ENCODE results near the gene ZNF33A.

The ZNF33A gene

GRCh38 chr10:38043516-38043915, 33.0 kb downstream of the ZNF33A start:
- H3K79me2 ChIP-seq (ENCODE audit: control insufficient read depth, low read length) = peaks cover 32% of the 10 kb centered on the region
- no peaks in the 10 kb centered on the region for H3F3A ChIP-seq (ENCODE audit: control insufficient read depth, insufficient read depth)
- H3K4me2 ChIP-seq (ENCODE audit: low read length) = no peak overlapping the region
- H3K4me3 ChIP-seq (ENCODE audit: low read length) = no peak overlapping the region
- no peaks in the 10 kb centered on the region for H4K20me1 ChIP-seq (ENCODE audit: control insufficient read depth, insufficient read depth, low read depth, low read length)
- H3K4me1 ChIP-seq (ENCODE audit: control insufficient read depth, low read length) = peaks cover 3% of the 10 kb centered on the region
- peaks cover 85% of the 10 kb centered on the region for H3K36me3 ChIP-seq (ENCODE audit: control insufficient read depth, low read length)
- no peaks in the 10 kb centered on the region; the same call in 1 of the 2 replicates for H3K9me3 ChIP-seq (ENCODE audit: control insufficient read depth, insufficient read depth, low read length)
- H3K9me2 ChIP-seq (replicated peaks; ENCODE audit: control insufficient read depth, low read length) = no peaks in the 10 kb centered on the region
- no peaks in the 10 kb centered on the region for H3K27me3 ChIP-seq (ENCODE audit: control insufficient read depth, low read length)
- H3K27ac ChIP-seq (ENCODE audit: low read depth, low read length) = no peak overlapping the region
- TF ChIP-seq CTCF (IDR thresholded peaks at IDR 0.05; ENCODE audit: low read depth, low read length, poor library complexity, severe bottlenecking) = no peak
- TF ChIP-seq EZH2phosphoT487 (IDR thresholded peaks at IDR 0.05; ENCODE audit: borderline replicate concordance, low read length) = no peak

- H3K4me3 ChIP-seq (ENCODE audit: low read length) = no peak overlapping the region
- H3K4me1 ChIP-seq (ENCODE audit: control insufficient read depth, low read length) = no peaks in the 10 kb centered on the region
- no peaks in the 10 kb centered on the region for H4K20me1 ChIP-seq (ENCODE audit: control insufficient read depth, insufficient read depth, low read depth, low read length)
- H3K9me2 ChIP-seq (replicated peaks; ENCODE audit: control insufficient read depth, low read length) = no peaks in the 10 kb centered on the region
- H3K36me3 ChIP-seq (ENCODE audit: control insufficient read depth, low read length) = peaks cover 82% of the 10 kb centered on the region
- no peaks in the 10 kb centered on the region for H3K27me3 ChIP-seq (ENCODE audit: control insufficient read depth, low read length)
- no peak overlapping the region for H3K4me2 ChIP-seq (ENCODE audit: low read length)
- H3F3A ChIP-seq (ENCODE audit: control insufficient read depth, insufficient read depth) = no peaks in the 10 kb centered on the region
- no peak for TF ChIP-seq EZH2phosphoT487 (IDR thresholded peaks at IDR 0.05; ENCODE audit: borderline replicate concordance, low read length)
- no peak for TF ChIP-seq CTCF (IDR thresholded peaks at IDR 0.05; ENCODE audit: low read depth, low read length, poor library complexity, severe bottlenecking)
- no peaks in the 10 kb centered on the region; the same call in none of the 2 replicates for H3K9me3 ChIP-seq (ENCODE audit: control insufficient read depth, insufficient read depth, low read length)
- H3K79me2 ChIP-seq (ENCODE audit: control insufficient read depth, low read length) = peaks cover 16% of the 10 kb centered on the region
- H3K27ac ChIP-seq (ENCODE audit: low read depth, low read length) = no peak overlapping the region
These were observed 34.7 kb downstream of the ZNF33A start for GRCh38 chr10:38045129-38045528.

GRCh38 chr10:38047666-38048065, 37.2 kb downstream of the ZNF33A start:
- TF ChIP-seq EZH2phosphoT487 (IDR thresholded peaks at IDR 0.05; ENCODE audit: borderline replicate concordance, low read length) = no peak
- TF ChIP-seq CTCF (IDR thresholded peaks at IDR 0.05; ENCODE audit: low read depth, low read length, poor library complexity, severe bottlenecking) = no peak

More at GRCh38 chr10:38047666-38048065, 37.2 kb downstream of the ZNF33A start:
- Histone ChIP-seq H3K79me2 (ENCODE audit: control insufficient read depth, low read length) (no peaks in the 10 kb centered on the region), H3K4me2 (ENCODE audit: low read length) (no peak overlapping the region), H3K27me3 (ENCODE audit: control insufficient read depth, low read length) (no peaks in the 10 kb centered on the region), H3F3A (ENCODE audit: control insufficient read depth, insufficient read depth) (no peaks in the 10 kb centered on the region), H3K4me1 (ENCODE audit: control insufficient read depth, low read length) (0 out of 2 replicates have a peak, but pooled peaks cover 3% of the 10 kb centered on the region), H3K9me3 (ENCODE audit: control insufficient read depth, insufficient read depth, low read length) (peaks cover 4% of the 10 kb centered on the region), H4K20me1 (ENCODE audit: control insufficient read depth, insufficient read depth, low read depth, low read length) (no peaks in the 10 kb centered on the region), H3K36me3 (ENCODE audit: control insufficient read depth, low read length) (peaks cover 76% of the 10 kb centered on the region), H3K27ac (ENCODE audit: low read depth, low read length) (no peak overlapping the region), H3K4me3 (ENCODE audit: low read length) (no peak overlapping the region), H3K9me2 (replicated peaks; ENCODE audit: control insufficient read depth, low read length) (no peaks in the 10 kb centered on the region)

Data from DOHH2 (cell line).